Tongue (tissue), 2 donors: ENCODE data around the gene KRTAP10-6. TPM values are rescaled to one million over a fixed set of nuclear protein-coding genes. Genes with fewer than 3 reads are reported as not detected.
A peak's percentile ranks its signal among the peaks of the same experiment; 100 is the strongest.
"Not testable (repeated sequence)": the region's sequence is repeated elsewhere in the genome, so short reads cannot be mapped to it uniquely, and the experiment has no call there.

Source experiments
- DNase-seq: peaks from one replicate; pipeline ENCODE4 v3.0.0-alpha.2; 2015
- total RNA-seq: library from RNA; depleted of rRNA; stranded (reverse); fragments of >200 nt; gene quantifications from one replicate; pipeline ENCODE4 v1.2.3, GENCODE V29; 2014

The KRTAP10-6 gene
- total RNA-seq, 1 donor from 2014 or later = not detected

GRCh38 chr21:44575307-44576024, 16.8 kb downstream of the KRTAP10-6 start:
- DNase-seq = no peak

GRCh38 chr21:44574457-44575306, 17.6 kb downstream of the KRTAP10-6 start:
- DNase-seq = no peak

GRCh38 chr21:44573630-44574456, 18.5 kb downstream of the KRTAP10-6 start, which contains the start of gene KRTAP10-4:
KRTAP10-4 (plus strand) TSS chr21:44573729; CDS start chr21:44573759, 30 bp downstream.
- DNase-seq = not testable (repeated sequence)

DNA sequence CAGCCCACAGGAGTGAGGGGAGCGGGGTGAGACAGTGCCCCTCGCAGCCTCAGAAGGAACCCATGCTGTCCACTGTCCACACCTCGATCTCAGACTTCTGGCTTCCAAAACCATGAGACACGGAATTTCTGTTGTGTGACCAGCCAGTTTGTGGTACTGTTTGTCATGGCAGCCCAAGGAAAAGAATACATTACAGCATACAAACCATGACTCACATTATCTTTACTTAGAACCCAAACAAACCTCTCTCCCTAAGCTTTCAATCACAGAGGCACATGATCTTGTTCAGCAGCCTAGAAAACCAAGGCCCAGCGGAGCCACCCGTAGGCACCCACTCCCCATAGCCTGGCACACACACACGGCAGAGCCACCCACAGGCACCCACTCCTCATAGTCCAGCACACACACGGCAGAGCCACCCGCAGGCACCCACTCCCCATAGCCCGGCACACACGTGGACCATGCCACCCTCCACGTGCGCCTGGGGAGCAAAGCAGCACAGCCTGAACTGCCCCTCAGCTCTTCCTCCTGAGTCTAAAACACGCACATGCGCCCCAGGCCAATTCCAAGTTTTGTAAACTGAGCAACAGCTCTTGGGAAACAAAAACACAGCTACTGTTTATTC, 19.2 kb downstream of the KRTAP10-6 start:
- no peak for DNase-seq

GRCh38 chr21:44571844-44572782, 20.2 kb downstream of the KRTAP10-6 start:
- no peak for DNase-seq

GRCh38 chr21:44571296-44571695, 21.0 kb downstream of the KRTAP10-6 start:
- no peak for DNase-seq

DNA sequence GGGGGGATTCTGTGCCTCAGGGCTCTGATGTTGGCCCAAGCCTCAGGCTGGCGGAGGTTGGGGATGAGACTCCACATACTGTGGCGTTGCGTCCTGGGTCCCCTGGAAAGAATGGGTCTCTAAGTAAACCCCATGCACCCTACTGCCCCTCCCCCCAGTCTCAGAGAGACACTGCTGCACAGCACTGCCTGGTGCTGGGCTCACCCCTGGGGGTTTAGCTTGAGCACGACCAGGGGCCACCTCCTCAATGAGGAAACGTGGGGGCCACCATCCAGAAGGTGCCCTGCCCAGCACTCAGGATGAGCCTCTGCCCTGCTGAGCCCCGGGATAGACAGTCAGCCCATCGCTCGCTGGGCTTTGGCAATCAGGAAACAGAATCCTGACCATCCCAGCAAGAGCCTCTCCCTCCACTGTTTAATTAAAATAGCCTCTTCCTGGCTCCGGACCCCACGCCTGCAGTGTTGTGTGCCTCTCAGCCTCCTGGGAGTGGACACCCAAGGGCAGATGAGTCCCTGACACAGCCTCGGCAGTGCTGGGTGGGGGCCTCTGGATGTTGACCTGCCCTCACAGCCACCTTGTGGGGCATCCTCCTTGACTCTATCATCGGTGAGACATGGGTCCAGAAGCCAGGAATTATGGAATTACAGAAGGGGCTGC, 22.3 kb downstream of the KRTAP10-6 start:
- DNase-seq = no peak

- peak; percentile 48 for DNase-seq
These were observed 23.4 kb downstream of the KRTAP10-6 start for GRCh38 chr21:44568667-44569556.

DNA sequence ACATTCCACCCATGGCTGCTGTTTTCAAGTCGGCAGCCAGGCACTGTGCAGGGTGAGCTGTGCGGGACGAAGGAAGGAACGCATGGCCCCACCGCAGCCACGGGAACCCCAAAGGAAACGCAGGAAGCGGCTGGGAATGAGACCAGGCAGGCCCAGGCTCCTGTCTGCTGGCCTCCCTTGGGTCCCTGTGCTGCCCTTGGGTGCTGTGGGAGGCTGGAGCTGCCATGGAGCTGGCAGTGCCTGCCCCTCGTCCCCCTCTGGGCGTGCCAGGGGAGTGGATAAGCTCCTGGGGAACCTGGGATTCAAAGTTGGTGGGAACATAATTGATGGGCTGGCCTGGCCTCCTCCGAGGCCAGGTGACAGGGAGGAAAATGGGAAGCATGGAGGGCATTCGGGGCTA, 24.0 kb downstream of the KRTAP10-6 start:
- DNase-seq = no peak

DNA sequence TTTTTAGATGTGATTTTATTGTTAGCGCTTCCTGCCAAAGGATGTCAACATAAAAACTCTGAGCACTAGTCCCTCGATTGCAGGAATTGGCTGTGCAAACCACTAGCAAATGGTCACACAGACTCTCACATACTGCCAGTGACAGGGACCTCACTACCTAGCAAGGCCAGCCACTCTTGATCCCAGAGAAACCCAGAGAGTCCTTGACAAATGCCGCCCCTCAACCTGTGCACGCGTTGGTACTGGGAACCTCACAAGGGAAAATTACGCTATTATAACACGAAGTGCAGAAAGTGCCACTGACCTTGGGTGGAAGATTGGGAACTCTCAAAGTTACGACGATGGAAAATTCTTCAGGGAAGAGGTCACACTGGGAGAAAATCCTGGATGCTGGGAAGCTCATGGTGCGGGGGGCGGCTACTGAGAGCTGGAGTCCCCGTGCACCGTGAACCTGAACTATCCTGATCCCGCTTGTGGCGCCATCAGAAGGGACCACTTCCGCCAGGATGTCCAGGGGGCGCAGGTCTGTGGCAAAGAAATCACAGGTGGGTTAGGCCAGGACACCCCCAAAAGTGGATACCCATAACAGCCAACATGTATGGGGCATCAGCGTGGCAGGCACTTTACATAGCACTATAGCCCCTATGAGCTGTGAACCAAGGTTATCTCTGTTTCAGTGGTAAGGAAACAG, 24.7 kb downstream of the KRTAP10-6 start:
- no peak for DNase-seq

DNA sequence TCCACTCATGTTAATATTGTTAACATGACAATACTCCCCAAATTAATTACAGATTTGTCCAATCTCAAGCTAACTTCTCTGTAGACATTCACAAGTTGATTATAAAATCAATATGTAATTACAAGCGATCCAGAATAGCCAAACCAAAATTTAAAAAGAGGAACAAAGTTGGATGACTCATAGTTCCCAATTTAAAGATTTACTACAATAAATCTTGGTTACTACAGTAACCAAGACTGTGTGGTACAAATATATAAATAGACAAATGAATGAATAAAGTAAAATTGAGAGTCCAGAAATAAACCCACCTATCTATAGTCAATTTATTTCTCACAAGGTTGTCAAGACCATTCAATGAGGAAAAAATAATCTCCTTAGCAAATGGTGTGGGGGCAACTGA, 25.9 kb downstream of the KRTAP10-6 start:
- DNase-seq = no peak

GRCh38 chr21:44564886-44565598, 27.3 kb downstream of the KRTAP10-6 start:
- DNase-seq = no peak

GRCh38 chr21:44564099-44564498, 28.2 kb downstream of the KRTAP10-6 start:
- no peak for DNase-seq

DNA sequence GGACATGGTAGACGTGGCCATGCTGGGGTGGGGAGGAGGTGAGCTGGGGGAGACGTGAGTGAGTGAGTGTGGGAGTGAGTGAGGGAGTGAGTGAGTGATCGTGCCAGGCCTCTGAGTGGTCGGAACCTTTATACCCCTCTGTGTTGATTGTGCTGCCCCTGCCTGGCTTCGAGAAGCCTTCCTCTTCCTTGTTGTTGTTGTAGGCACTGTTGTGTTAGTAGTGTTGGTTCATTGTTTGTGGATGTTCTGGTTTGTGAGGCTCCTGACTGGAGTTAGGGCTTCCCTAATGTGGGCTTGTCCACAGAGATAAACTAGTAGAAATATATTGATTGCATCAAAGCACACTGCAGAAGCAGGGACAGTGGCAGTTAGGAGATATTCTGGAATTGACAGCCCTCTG, 33.6 kb downstream of the KRTAP10-6 start, which contains the start of gene KRTAP10-3:
KRTAP10-3 (minus strand) TSS at position 101 of the 400 bp plus-strand sequence; CDS start at position 21, 80 bp downstream.
- DNase-seq = no peak

GRCh38 chr21:44558329-44558675, 34.0 kb downstream of the KRTAP10-6 start:
- not testable (repeated sequence) for DNase-seq

DNA sequence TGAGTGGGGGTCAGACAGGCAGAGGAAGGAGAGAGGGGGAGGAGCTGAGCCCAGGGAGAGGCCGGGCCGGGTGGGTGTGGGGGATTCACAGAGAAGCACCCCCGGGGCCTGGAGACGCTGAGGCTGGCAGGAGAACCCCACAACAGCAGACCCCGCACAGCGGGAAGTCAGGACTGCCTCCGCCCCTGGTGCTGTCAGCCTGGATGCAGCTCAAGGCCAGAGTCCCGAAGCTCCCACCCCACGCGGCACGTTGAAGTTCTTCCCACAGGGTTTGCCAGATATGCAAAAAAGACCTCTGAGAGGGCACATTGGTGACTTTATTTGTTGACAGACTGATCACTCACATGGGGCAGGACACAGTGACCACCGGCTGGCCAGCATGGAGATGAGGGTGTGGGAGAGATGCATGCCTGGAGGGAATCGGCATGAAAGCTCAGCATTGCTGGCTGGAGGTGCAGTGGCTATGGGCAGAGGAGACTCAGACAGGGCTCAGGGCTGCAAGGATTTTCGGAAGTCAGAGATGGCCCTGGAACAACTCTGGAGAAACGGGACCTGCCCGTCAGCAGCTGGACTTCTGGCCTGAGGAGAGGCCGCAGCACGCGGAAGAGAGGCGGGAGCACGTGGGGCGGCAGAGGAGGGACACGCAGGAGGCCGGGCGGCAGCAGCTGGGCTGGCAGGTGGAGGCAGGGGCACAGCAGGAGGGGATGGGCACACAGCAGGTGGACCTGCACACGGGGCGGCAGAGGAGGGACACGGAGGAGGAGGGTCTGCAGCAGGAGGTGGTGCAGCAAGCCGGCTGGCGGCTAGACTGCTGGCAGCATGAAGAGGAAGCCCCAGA, 34.6 kb downstream of the KRTAP10-6 start:
- no peak for DNase-seq

DNA sequence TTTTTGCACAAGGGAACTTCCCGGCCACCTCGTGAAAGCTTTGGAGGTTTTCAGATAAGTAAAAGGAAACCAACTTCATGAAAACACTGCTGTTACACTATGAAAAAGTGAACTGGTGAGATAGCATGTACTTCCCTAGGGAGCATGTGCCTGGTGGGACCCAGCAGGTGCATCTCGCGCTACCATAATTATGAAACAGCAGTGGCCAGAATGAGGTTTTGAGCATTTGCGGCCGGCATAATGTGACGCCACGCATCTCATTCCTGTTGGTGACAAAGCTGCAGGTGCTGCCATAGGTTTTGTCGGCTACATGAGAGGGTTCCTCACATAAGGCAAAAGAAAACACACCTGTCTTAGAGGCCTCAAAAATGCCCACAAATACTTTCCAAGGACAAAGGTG, 35.4 kb downstream of the KRTAP10-6 start:
- no peak for DNase-seq
